HG03280 (cell line): Measurements from ENCODE around the gene SLCO4A1.

Experiments
- ATAC-seq: cut with Tn5 transposase; IDR thresholded peaks from one replicate; pipeline ENCODE4 v1.9.1; 2021; ENCODE audit warnings: mild to moderate bottlenecking, moderate library complexity; ENCODE audit not compliant: unreplicated experiment

Gene SLCO4A1, protein sequence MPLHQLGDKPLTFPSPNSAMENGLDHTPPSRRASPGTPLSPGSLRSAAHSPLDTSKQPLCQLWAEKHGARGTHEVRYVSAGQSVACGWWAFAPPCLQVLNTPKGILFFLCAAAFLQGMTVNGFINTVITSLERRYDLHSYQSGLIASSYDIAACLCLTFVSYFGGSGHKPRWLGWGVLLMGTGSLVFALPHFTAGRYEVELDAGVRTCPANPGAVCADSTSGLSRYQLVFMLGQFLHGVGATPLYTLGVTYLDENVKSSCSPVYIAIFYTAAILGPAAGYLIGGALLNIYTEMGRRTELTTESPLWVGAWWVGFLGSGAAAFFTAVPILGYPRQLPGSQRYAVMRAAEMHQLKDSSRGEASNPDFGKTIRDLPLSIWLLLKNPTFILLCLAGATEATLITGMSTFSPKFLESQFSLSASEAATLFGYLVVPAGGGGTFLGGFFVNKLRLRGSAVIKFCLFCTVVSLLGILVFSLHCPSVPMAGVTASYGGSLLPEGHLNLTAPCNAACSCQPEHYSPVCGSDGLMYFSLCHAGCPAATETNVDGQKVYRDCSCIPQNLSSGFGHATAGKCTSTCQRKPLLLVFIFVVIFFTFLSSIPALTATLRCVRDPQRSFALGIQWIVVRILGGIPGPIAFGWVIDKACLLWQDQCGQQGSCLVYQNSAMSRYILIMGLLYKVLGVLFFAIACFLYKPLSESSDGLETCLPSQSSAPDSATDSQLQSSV

DNA sequence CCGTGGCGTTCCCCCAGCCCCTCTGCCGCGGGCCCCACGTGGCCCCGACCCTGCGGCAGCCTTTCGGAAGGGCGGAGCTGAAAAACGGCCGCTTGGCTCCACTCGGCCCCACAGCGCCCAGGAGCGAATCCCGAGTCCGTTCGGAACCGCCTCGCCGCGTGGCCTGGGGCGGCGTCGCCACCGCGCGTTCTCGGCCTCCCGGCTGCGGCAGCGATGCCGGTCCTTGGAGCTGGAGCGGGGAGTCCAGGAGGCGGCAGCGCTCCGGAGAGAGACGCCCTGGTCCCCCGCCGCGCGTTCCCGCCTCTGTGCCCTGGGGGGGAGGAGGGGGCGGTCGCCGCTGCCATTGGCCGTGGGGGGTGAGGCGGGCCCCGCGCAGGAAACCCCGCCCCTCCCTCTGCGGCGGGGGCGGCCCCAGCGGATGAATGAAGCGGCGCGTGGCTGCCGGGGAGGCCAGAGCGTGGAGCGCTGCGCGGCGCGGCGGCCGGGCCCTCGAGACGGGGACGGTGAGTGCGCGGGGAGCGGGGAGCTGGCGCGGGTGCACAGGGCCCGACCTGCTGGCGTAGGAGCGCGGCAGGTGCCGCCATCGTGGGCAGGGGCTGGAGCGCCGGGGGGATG lies at the start of gene SLCO4A1:
Gene SLCO4A1 (plus strand): TSS at position 453 of the 615 bp plus-strand sequence. CDS start 13,952 bp downstream, outside the sequence.
- ATAC-seq, result peak; percentile 64

DNA sequence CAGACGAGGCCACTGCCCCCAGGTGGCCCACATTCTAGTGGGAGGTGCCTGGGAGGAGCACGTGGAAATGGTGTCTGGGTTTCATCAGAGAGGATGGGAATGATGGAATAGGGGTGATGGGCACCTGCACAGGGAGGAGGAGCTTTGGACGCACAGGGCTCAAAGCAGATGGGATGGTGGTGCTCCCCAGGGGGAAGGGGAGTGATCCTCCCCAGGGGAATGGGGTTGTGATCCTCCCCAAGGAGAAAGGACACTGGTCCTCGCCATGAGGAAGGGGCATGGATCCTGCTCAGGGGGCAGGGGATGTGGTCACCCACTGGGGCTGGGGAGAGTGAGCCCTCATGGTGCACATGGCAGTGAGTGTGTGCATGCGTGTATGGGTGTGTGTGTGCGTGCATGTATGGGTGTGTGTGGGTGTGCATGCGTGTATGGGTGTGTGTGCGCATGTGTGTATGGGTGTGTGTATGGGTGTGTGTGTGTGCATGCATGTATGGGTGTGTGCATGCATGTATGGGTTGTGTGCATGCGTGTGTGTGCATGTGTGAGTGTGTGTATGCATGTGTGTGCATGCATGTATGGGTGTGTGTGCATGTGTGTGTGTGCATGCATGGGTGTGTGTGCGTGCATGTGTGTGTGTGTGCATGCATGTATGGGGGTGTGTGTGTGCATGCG lies 49.7 kb upstream of the SLCO4A1 start:
- no peak for ATAC-seq

DNA sequence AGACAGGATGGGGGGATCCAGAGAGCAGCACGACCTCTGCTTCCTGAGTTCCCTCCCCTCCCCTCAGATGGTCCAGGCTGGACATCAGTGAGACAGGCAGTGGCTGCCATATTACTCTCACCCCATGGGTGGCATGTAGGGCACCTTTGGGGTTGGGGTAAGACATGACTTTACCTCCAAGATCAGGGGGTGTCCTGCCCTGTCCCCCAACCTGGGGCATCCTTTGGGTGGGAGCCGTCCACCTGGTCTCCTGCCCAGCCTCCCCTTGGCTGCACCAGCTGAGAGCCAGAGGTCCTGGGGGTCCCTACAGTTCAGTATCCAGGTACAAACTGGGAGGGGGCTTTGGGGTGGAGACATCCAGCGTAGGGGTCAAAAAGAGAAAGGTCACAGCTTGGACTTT lies 48.7 kb upstream of the SLCO4A1 start:
- ATAC-seq, result no peak

DNA sequence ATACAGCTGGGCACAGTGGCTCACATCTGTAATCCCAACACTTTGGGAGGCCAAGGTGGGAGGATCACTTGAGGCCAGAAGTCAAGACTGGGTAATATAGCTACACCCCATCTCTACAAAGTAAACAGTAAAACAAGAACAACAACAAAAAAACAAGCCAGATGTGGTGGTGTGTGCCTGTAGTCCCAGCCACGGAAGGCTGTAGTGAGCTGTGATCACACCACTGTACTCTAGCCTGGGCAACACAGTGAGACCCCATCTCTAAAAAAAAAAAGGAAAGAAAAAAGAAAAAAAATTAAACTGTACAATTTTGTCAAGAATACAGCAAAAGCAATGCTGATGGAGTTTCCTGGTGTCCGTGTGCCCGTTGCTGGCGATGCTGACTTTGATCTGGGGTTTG lies 47.2 kb upstream of the SLCO4A1 start:
- no peak for ATAC-seq

DNA sequence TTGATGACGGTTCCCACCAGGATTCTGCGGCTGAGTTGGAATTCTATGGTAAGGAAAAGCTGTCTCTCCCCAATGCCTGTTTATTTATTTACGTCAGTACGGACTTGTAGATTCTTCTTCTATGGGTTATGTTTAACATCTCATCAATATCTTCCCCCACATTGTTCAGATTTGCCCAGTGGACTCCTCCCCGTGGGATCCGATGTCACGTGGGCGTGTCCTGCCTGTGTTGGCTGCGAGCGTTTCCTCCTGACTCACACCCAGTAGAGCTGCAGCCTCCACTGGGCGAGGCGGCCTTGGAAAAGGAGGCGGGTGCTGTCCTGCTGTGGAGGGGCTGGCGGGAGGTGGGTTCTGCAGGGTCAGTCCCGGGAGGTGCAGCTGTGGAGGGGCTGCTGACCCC lies 46.8 kb upstream of the SLCO4A1 start:
- no peak for ATAC-seq

DNA sequence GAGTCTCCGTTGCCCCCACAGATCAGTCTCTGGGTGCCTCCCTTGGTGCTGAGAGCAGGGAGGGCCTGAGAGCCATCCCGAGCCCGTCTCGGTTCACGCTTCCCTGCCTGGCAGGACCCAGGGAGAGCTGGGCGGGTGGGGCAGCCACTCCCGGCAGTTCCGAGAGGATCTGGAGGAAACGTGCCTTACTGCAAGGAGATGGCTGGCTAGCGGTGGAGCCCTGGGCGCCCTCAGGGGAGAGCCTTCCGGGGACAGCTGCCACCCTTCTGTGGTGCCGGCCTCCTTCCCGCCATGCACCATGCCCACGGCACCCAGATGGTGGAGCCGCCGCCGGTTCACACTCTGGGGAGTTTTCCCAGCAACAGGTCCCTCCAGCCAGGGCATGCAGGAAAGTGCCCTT lies 45.8 kb upstream of the SLCO4A1 start:
- ATAC-seq, result no peak

DNA sequence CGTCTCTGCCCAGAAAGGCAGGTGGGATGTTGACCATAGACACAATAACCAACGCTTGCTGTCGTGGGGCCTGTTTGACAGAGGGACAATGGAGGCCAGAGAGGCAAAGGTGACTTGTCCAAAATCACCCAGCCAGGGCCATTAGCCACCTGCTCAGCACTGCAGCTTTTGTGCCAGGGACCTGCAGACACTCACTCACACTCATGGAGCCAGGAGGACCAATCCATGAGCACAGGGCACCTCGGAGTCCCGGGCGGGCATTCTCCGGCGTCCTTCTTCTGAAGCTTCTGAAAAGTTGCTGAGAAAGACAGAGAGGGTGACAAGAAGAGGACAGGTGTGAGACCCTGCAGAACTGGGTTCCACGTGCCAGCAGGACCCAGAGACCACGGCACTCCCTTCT lies 45.4 kb upstream of the SLCO4A1 start:
- no peak for ATAC-seq

DNA sequence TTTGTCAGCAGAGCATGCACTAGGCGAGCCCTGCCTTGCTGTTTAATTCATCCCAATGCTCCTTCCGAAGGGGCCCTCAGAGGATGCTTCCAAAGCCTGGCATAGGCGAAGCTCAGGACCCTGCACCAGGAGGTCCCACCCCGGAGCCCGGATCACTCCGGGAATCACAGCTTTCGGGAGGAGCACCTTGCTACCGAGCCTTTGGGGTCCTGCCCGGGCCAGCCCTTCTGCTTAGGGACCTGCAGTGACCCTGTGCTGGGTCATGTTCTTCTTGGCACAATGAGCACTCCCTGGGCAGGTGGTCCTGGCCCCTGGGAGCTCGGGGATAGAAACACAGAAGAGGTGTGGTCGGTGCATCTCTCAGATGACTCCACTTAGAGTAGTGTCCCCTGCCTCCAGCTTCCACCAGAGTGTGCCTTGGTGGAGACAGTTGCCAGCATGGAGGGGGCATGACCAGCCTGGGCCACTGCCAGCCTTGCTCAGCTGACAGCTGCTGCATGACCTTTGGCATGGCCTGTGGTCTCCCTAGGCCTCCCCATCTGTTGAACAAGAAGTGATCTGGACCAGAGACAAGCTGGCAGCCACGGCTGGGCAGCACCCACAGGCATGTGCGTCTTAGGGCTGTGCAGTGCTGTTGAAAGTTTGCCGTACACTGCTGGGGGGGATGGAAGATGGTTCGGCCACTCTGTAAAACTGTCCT lies 44.7 kb upstream of the SLCO4A1 start:
- no peak for ATAC-seq

DNA sequence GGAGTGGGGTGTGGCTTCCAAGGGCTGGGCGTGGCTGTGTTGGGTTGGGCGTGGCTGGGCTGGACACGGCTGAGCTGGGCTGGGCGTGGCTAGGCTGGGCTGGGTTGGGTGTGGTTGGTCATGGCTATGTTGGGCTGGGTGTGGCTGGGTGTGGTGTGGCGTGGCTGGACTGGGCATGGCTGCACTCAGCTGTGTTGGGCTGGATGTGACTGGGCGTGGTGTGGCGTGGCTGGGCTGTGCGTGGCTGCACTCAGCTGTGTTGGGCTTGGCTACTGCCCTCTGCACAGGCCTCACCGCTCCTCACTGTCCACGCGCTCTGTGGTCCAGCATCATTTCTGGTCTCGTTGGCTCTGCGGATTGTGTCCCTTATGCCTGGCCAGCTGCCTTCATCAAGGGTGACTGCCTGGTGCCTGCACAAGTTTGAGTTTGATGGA lies 43.5 kb upstream of the SLCO4A1 start:
- ATAC-seq, result no peak

DNA sequence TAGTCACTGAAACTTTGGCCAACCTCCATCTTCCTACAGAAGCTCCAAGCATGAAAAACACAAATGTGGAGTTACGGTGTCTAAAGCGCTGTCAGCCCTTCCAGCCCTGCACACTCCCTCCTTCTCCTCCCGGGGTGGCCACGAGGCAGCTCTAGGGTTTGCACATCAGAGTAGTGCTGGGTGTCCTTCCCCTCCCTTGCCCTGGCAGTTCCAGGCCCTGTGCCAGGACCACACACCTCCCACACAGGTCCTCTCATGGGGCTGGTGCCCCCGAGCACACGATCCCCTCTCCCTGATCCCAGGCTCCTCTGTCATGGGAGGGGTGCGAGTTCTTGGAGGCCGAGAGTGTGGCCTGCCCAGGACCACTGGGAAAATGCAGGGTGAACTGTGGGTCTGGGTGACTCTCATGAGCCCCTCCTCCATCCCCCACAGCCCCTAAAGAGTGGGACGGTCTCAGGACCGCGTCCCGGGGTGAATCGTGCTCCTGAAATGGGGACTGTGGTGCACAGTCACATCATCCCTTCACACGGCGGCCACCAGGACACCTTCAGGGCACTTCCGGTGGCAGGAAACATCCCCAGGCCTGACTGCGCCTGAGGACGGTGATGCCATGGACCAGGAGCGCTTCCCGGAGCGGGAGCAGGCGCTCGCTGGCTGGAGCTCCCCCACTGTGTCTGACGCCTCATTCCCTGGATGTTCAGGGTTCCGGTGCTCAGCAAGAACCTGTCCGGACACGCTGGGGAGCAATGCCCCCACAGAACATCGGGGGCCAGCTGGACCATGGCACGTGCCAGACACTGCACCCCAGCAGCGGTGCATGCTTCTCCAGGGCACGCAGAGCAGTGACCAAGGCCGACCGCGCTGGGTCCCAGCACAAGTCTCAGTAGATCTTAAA lies 42.8 kb upstream of the SLCO4A1 start:
- ATAC-seq, result no peak

DNA sequence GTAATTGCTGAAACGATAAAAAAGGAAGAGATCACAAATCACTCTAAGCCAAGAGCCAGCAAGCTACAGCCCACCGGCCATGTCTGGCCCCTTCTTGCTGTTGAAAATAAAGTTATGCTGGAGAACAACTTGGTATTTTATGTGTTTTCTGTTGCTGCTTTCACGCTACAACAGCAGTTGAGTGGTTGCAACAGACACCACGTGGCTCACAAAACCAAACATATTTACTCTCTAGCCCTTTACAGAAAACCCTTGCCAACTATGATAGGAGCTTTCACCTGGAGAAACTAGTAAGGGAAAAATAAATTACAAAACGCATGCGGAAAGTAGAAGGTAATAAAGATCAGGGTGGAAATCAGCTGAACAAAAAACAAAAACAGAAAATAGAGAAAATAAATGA lies 41.1 kb upstream of the SLCO4A1 start:
- ATAC-seq, result no peak

DNA sequence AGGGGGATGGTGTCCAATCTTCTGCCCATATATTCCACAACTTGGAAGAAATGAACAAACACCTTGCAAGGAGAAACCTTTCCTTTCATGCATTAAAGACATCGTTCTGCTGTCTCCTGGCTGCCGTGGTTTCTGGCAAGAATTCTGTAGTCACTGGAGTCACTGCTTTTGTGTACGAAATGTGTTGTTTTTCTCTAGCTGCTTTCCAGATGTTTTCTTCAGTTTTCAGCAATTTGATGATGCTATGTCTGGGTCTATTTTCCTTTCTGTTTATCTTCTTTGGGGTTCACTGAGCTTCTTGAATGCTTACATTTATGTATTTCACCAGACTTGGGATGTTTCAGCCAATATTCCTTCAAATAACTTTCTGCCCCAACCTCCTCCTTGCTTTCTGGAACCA lies 40.6 kb upstream of the SLCO4A1 start:
- ATAC-seq, result no peak

DNA sequence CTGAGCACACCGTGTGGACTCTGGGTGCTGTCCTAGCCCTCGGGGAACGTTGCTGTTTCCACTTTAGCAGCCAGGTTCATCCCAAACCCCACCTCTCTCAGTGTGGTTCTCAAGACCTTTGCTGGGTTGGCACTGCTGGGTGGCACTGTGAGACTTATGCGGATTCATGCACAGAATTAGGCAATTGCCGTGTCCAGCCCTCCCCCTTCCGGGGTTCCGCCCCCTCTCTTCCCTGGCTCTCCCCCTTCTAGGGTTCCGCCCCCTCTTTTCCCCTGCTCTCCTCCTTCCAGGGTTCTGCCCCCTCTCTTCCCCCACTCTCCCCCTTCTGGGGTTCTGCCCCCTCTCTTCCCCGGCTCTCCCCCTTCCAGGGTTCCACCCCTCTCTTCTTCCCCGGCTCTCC lies 39.8 kb upstream of the SLCO4A1 start:
- no peak for ATAC-seq

DNA sequence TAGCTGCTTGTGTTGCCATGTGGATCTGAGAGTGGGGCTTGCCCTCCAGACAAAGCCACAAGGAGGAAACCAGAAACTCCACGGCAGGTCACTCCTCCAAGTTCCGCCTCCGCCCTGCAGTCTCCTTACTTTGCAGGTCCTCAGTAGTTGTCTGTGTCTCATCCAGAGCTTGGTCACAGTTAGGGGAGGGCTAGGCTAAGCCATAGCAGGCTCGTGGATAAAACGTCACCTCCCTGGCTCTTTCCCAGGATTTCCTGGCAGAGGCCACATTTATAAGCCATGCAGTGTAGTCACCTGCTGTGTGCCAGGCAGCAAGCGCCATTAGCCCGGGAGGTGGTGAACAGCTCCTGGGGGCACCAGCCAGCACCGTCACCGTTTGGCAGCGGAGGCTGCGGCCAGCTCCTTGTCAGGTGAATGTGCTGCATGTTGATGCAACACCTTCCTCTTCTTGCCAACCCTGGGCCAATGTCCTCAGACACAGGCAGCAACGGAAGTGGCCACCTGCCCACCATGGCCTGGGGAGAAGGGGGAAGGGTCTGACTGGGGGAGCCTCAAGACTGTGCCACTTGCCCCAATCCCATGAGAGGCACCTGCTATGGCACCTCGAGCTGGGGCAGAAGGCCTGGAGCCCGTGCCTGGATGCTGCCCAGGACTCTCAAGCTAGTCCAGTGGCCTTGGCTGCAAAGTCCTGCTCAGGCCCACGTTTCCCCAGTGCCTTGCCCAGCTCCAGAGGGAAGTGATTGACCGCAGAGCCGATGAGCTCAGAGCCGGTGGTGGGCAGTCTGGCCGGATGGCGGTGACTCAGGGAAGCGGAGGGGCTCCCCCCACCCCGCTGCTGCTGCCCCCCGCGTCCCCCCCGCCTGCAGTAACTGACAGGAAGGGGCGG lies 39.0 kb upstream of the SLCO4A1 start:
- ATAC-seq, result no peak

DNA sequence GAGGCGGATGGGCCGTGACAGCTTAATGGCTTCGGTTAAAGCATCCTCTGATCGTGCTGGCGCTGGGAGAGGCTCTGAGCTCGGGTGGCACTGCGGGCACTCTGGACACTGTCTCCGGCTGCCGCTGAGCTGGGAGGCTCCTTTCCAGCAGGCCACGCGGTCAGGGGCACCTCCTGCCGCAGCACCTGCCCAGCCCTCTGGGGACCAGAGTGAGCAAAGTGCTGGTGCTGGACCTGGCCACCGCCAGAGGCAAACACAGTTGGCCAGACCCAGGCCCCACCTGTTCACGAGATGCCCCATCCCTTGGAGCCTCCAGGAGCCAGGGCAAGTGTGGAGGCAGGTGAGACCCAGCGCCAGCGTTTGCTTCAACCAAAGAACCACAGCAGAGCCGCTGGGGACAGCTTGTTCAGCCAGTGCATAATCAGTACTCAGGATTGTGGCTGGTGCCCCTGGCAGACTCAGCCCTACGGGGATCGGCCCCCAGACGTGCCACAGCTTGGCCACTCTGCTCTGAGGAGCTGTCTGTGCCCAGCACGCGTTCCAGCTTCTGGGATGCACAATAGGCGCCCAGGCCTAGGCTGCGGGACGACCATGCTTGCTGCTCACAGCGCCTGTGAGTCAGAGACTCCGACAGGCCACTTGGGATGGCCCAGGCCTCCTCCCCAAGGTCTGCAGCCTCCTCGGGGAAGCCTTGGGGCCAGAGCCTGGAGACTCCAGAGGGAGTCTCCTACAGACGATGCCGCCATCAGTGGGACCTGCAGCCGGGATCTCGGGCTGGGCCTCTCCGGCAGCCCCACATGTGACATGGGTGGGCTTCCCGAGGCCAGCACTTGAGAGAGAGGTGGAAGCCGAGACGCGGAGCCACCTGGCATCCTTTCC lies 38.2 kb upstream of the SLCO4A1 start:
- ATAC-seq, result no peak

DNA sequence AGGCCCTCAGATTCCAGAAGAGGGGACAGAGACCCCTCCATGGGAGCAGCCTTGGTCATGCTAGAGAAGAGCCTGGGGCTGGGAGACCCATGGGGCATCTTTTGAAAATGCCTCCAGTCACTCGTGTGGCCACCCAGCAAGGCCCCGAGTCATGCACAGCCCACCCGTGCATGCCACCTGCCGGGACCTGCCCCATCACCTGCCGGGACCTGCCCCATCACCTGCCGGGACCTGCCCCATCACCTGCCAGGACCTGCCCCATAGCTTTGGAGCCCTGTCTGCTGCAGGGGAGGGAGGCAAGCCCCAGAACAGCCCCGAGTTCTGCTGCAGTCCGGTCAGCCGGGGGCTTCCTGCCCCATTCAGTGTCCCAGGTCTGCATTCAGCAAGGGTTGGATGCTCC lies 37.5 kb upstream of the SLCO4A1 start:
- no peak for ATAC-seq

DNA sequence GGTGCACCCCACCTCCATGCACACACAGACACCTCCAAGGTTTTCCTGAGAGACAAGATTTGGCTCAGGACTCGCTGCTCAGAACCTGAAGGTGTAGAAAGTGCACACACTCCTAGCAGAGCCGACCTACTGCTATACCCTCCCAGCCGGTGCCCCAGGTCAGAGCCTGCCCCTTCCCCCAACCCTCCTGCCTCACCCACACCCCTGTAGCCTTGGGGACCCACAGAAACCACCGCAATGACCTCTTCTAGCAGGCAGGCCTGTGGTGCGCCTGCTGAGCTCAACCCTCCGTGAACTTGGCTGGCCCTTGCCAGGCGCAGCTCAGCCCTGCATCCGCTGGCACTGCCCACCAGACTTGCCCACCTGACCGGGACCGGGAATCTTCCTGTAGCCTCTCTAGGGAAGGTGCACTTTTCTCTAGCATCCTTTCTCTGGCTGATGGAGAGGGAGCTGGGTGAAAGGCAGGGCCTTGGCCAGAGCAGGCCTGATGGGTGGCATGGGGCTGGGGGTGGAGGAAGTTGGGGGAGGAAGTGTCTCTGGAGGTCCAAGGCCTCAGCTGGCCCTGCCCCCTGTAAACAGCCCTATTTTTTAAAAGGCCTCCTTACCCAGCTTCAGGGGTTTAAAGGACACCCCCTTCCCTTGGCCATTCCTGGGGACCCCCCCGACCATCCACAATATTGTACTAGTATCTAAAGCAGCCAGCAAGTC lies 36.9 kb upstream of the SLCO4A1 start:
- ATAC-seq, result no peak
